Measurements from ENCODE around the gene CASTOR2.
"Not testable (repeated sequence)": the region's sequence is repeated elsewhere in the genome, so short reads cannot be mapped to it uniquely, and the experiment has no call there.

Gene CASTOR2

GRCh38 chr7:74994869-74995543 lies 30.5 kb downstream of the CASTOR2 start:
- DNase-seq (ENCODE audit: low read depth in 3 of 3) = not testable (repeated sequence)

DNA sequence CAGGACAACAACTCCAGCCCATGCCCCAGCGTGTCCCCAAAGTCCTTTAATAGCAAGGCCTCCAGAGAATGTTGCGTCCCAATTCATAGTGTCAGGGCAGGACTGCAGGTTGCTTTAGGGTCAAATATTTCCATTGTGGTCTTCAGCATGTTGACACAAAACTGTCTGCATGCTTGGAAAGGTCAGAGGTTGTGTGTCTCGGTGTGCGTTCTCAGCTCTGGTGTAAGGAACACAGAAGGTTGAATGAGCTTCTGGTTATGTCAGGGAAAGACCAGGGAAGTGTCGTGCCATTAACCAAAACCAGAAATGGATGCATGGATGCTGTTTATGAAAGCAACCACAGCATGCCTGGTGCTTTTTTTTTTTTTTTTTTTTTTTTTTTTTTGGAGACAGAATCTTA lies 31.9 kb downstream of the CASTOR2 start:
- not testable (repeated sequence) for DNase-seq (ENCODE audit: low read depth in 3 of 3)

- DNase-seq (ENCODE audit: low read depth in 3 of 3) = not testable (repeated sequence)
Observed at GRCh38 chr7:74997811-74998210, 33.3 kb downstream of the CASTOR2 start.

DNA sequence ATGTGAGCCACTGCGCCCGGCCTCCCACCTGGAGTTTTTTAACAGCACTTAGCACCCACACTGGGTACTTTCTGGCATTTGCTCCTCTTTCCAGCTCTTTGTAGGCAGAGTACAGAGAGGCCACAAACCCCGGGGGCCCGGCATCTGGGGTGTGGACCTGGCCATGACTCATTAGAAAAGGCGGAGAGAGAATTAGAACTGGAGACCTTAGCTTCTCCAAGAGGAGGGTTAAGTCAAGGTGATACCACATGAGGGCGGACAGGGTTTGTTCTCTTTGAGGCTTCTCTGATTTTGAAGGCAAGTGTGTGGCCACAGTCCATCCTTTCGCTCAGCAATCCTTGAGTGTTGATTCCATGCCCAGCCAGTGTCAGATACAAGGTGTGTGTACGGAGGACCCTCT lies 36.9 kb downstream of the CASTOR2 start:
- not testable (repeated sequence) for DNase-seq (ENCODE audit: low read depth in 3 of 3)

DNA sequence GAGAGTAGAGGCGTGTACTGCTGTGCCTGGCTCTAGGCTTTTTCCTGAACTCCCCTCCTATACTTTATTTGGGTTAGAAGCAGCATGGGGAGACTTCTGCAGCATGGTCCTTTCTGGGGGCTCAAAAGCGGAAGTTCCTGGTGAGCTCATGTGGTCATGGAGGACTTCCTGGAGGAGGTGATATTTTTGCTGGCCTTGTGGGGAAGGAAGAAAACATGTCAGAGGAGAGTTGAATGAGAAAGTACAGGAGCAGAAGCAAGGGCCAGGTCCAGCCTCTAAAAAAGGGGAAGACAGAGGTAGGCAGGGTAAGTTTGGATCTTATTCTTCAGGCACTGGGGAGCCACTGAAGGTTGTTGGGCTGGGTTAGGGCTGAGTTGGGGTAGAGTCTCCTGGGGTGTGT lies 45.5 kb downstream of the CASTOR2 start:
- DNase-seq (ENCODE audit: low read depth in 3 of 3) = no peak

DNA sequence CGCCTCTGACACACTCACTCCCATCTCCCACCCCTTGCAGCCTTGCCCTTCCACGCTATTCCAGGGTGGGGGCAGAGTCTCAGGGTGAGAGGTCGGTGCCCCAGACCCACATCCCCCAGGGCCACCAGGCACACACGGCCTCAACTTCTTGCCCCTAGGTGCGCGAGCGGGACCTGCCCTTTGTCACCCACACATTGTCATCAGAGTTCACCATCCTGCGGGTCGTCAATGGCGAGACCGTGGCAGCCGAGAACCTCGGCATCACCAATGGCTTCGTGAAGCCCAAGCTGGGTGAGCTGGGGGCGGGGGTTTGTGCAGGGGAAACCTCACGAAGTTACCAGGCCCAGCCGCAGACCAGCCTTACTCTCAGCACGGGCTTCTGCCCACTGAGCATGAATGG lies 53.3 kb downstream of the CASTOR2 start:
- no peak for DNase-seq (ENCODE audit: low read depth in 3 of 3)

- DNase-seq (ENCODE audit: low read depth in 3 of 3) = no peak
Observed at GRCh38 chr7:75018570-75019364, 54.3 kb downstream of the CASTOR2 start.

- no peak for DNase-seq (ENCODE audit: low read depth in 3 of 3)
Observed at GRCh38 chr7:75019800-75020199, 55.3 kb downstream of the CASTOR2 start.

GRCh38 chr7:75024922-75025321 lies 60.4 kb downstream of the CASTOR2 start:
- DNase-seq (ENCODE audit: low read depth in 3 of 3) = no peak

DNA sequence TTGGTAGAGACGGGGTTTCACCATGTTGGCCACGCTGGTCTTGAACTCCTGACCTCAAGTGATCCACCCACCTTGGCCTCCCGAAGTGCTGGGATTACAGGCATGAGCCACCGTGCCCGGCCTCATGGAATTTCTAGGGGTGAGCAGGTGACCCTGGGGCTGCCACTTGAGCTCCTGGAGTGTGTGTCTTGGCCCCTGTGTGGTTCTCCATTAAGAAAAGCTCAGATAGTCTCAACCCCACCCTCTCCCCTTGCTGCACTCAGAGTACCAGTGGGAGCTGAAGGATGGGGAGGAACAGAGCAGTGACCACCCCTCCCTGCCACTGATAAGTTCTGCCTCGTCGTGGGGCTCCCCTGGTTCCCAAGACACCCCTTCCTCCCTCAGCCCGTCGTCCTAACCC lies 63.8 kb downstream of the CASTOR2 start:
- DNase-seq (ENCODE audit: low read depth in 3 of 3) = no peak

DNA sequence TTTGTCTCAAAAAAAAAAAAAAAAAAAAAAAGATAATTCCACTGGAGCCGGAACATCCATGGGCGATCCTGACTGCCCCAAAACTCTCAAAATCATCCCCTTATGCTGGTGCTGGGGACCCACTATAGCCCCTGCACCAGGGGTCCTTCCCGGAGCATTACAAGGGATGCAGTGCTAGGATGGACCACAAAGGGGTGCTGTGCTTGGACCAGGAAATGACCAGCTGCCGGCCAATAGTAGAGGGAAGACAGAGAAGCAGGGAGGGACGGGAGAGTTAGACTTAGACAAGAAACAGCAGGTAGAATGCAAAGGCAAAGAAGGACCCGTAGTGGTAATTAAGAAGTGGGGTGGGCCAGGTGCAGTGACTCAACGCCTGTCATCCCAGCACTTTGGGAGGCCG lies 68.6 kb downstream of the CASTOR2 start:
- no peak for DNase-seq (ENCODE audit: low read depth in 3 of 3)

DNA sequence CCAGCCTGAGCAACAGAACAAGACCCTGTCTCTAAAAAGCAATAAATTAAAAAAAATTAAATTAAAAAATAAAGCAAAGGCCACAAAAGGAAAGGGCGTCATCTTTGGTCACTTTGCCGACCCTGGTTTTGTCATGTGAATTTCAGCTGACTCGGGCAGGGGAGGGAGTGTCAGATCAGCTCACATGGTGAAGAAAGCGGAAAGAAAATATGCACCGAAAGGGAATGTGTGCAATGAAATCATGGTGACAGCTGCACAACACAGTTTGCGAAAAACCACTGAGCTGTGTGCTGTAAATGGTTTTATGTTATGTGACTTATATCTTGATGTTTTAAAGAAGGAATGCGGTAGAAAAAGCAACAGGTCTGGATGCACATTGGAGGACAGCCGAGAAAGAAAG lies 69.3 kb downstream of the CASTOR2 start:
- DNase-seq (ENCODE audit: low read depth in 3 of 3) = no peak

DNA sequence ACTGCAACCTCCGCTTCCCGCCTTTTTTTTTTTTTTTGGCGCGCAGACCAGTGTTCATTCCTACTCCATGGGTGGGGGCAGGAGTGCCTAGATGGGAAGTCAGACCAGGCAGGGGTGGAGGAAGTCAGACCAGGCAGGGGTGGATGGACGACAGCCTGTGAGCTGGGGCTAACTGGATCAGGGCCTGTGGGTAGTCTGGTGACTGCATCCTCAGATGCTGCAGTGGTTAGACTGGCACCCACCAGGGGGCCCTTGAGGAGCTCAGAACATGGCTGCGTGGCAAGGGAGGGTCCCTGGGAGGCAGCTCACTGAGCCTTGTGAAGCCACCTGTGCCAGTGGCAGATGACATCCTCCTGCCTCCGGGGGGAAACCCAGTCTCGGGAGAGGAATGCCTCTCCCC lies 74.0 kb downstream of the CASTOR2 start:
- DNase-seq (ENCODE audit: low read depth in 3 of 3) = no peak

DNA sequence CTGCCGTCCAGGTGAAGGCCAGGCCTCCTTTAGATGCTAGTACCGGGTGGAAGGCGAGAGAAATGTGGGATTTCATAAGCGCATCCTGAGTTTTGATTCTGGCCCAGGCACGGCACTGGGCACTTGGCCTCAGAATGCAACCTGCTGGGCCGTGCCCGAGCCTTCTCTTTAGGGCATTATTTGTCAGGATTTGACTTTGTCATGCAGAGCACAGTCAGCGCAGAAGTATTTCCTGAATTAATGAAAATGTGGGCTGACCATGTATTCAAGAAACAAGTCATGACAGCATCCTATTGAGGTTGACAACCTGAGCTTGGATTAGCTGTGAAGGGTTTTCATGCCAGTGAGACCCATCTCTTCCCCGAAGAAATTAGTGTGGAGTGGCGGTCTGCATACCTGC lies 74.7 kb downstream of the CASTOR2 start:
- no peak for DNase-seq (ENCODE audit: low read depth in 3 of 3)

GRCh38 chr7:75039709-75040108 lies 75.2 kb downstream of the CASTOR2 start:
- no peak for DNase-seq (ENCODE audit: low read depth in 3 of 3)

DNA sequence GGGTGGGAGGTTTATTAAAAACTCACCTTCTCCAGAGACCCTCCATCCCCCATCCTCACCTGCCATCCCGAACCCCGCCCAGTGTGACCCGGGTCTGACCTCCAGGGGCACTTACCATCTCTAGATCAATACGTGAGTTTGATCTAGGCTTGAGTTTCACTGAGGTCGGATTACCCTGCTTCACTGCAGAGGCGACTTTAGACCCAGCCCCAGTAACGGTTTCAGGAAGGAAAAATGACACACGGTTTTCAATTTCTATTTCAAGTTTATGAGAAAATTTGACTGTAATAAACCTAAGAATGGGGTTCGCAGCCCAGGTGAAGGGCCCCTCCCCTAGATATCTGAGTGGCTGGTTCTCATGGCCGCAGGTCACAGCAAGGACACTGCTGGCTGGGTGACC lies 76.0 kb downstream of the CASTOR2 start:
- no peak for DNase-seq (ENCODE audit: low read depth in 3 of 3)

DNA sequence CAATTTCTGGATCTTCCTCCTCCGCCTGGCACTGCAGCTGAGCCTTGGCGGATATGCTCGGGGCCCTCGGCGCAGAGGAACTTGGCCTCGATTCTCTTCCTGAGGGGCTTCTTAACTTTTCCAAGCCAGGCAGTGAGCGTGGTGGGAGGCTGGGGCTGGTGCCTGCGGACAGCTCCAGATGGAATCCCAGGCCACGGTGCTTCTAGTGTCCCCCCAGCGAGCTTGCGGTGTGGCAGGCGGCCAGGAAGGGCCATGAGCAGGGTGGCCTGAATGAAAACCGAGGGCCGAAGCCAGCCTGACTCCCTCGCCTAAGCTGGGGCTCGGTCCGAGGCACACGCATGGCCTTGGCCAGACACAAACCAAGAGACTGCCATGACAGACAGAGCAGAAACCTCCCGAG lies 77.8 kb downstream of the CASTOR2 start:
- DNase-seq (ENCODE audit: low read depth in 3 of 3) = no peak

GRCh38 chr7:75042831-75043703 lies 78.6 kb downstream of the CASTOR2 start:
- DNase-seq (ENCODE audit: low read depth in 3 of 3) = no peak

DNA sequence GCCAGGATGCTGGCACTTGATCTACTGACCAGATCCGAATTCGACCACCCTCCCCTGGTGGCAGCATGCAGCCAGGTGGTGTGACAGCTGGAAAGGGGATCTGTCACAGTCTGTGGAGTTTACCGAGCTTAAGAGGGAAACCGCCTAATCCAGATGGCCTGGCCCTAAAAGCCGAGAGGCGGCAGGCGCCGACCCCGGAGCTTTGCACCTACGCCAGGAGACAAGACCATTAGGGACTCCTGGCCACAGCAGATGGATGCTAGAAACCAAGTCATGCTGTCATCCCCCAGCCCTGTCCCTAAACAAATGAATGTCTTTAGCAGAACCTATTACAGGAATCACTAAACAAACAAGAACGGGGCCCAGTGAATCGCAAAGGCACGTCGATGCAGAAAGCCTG lies 81.4 kb downstream of the CASTOR2 start:
- no peak for DNase-seq (ENCODE audit: low read depth in 3 of 3)

DNA sequence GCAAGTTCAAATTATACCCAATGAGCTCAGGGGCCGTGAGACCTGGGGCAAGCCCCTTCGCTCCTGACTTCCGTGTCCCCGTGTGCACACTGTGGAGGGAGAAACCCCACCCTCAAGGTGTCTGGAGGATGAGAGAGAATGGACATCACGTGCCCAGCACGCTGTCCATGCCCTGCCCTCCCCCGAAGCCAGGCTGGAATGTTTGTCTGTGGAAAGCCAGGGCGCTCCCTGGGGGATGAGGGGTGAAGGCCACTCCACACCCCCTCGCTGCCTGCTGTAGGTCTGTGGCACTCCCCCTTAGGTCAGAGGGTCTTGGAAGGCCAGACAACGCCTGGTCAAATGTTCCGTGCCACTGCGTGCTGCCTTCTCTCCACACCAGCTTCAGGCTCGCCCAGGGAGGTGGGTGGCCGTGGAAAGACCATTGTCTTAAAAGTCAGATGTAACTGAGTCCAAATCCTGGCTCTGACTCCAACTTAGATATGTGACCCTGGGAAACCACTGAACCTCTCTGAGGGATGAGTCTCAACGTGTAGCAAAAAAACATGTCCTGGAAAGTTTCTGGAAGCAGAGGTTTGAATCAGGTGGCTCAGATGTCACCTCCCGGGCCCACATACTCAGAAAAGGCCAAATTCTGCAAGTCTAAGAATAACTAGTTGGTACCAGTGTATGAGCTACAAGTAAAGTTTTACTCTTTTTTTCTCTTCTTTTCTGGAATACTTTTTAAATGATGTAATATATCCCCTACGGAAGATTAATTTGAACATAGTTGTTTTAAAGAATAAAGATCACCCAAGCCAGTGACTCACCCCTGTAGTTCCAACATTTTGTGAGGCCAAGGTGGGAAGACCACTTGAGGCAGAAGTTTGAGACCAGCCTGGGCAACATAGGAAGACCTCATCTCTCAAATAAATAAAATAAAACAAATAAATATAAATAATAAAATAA lies 84.2 kb downstream of the CASTOR2 start:
- no peak for DNase-seq (ENCODE audit: low read depth in 3 of 3)

DNA sequence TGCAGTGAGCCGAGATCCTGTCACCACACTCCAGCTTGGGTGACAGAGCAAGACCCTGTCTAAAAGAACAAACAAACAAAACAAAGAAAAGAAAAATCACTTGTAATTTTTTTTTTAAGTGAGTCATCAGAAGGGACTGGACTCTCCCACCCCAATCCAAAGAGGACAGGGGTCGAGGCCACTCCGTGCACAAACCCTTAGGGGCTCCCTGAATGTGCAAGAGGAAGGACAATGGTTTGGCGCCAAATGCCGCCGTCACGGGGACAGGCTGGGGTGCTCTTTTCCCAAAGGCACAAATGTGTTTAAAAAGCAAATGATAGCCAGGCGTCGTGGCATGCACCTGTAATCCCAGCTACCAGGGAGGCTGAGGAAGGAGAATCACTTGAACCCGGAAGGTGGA lies 85.3 kb downstream of the CASTOR2 start:
- no peak for DNase-seq (ENCODE audit: low read depth in 3 of 3)
